Uterus (tissue), 4 donors: ENCODE results near the gene NAA40. TPM values are rescaled to one million over a fixed set of nuclear protein-coding genes. Genes with fewer than 3 reads are reported as not detected.

Experiments used
- DNase-seq, 2 donors: peaks; one replicate each; pipeline ENCODE4 v3.0.0-alpha.2; 2019 to 2020
- H3K27ac ChIP-seq, 2 donors: fragments of 200-600 bp; sonication (generic); 1 replicate in 1 of 2; 2 replicates in 1 of 2; pipeline ENCODE4 v1.5.1; 2016 to 2018
- H3K27me3 ChIP-seq, 2 donors: fragments of 200-600 bp; sonication (generic); one replicate each; pipeline ENCODE4 v1.5.1; 2018 to 2019; ENCODE audit warnings: control low read depth in 1 of 2
- H3K36me3 ChIP-seq, 2 donors: fragments of 200-600 bp; sonication (generic); one replicate each; pipeline ENCODE4 v1.5.1; 2019; ENCODE audit warnings: control low read depth in 1 of 2
- H3K4me1 ChIP-seq, 2 donors: fragments of 200-600 bp; sonication (generic); one replicate each; pipeline ENCODE4 v1.5.1; 2018 to 2019; ENCODE audit warnings: control low read depth in 1 of 2
- H3K4me3 ChIP-seq, 2 donors: fragments of 200-600 bp; sonication (generic); 1 replicate in 1 of 2; 2 replicates in 1 of 2; pipeline ENCODE4 v1.5.1; 2018 to 2019; ENCODE audit warnings: mild to moderate bottlenecking in 1 of 2
- H3K9me3 ChIP-seq, 2 donors: fragments of 200-600 bp; sonication (generic); one replicate each; pipeline ENCODE4 v1.5.1; 2019; ENCODE audit warnings: control low read depth in 1 of 2
- POLR2A ChIP-seq, 2 donors: fragments of 450-650 bp; IDR thresholded peaks; one replicate each; pipeline ENCODE4 v1.6.1; 2016; ENCODE audit warnings: antibody characterized with exemption in 2 of 2, mild to moderate bottlenecking in 1 of 2, moderate library complexity in 1 of 2
- intact Hi-C: fragments of 100-400 bp; cut with DNase I; formaldehyde crosslinking; loops from one replicate; pipeline ENCODE4 v1.15.1; 2023; ENCODE audit warnings: low total_unique reads
- total RNA-seq, 4 donors: library from RNA; depleted of rRNA in 3 of 4; stranded (reverse); fragments of >200 nt in 3 of 4; gene quantifications; one replicate each; pipeline versions ENCODE4 v1.1.0 to v1.2.4, GENCODE V29; 2014 to 2023
- TF ChIP-seq, protein P1 (sequence below), 4 experiments: fragments of 200-600 bp in 2 of 4; fragments of 450-650 bp in 2 of 4; sonication (generic) in 2 of 4; IDR thresholded peaks; one replicate each; pipeline ENCODE4 v1.5.1; 2016 to 2019; ENCODE audit warnings: antibody characterized with exemption in 4 of 4, mild to moderate bottlenecking in 2 of 4, moderate library complexity in 1 of 4
- donor health status: DM: yes; HTN: yes; CAD: no.

The NAA40 gene
- total RNA-seq, 4 donors from 2014 or later: 2.1 to 17.8 (median 9.2) TPM

DNA sequence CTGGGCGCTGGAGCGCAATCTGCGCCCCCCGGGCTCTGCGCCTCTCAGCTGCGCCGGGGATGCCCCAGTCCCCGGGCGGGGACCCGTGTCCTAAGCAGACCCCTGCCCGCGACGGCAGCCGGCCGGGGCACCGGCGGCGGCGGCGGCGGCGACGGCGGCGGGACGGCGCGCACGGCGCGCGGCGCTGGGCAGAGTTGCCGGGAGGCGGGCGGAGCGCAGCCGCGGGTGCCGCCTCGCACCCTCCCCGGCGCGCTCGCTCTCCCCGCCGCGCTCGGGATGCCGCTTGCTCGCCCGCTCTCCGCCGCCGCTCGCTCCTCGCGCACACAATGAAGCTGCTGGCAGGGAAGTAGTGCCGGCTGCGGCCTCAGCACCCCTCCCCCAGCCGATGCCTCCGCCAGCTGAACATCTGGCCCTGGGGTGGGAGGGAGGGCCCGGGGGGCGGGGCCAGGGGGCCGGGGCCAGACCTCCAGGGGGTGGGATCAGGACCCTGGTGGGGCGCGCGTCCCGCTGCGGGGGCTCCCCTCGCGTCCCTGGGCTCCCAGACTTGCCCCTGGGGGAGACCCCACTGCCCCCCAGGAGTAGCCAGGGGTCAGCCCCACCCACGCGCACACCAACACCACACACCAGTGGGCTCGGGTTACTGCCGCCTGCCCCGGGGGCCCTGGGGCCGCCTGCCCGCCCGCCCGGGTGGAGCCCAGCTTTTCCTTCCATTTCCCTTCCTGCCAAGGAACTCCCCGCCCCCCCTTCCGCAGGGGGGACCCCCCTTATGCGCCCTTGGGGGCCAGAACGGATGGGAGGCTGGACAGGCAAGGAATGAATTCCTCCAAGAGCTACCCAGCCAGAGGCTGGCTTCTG, 21.7 kb upstream of the NAA40 start, which contains the start of gene RCOR2:
TSS of gene RCOR2 (minus strand) at position 328 of the 855 bp plus-strand sequence. CDS start 708 bp downstream, outside the sequence.
- peak within 1 kb of the TSS; percentile 33 to 38 for H3K4me3 ChIP-seq
- no peaks in the 10 kb centered on the region for H3K36me3 ChIP-seq
- intact Hi-C loops: no loop called here
- H3K9me3 ChIP-seq: no peaks in the 10 kb centered on the region
- peak within 1 kb of the TSS; percentile 76 to 85 for H3K27ac ChIP-seq
- H3K27me3 ChIP-seq: no peaks in the 10 kb centered on the region
- H3K4me1 ChIP-seq: peaks cover 0 to 34% of the 10 kb centered on the region in 2 donors
- TF ChIP-seq, protein P1, sequence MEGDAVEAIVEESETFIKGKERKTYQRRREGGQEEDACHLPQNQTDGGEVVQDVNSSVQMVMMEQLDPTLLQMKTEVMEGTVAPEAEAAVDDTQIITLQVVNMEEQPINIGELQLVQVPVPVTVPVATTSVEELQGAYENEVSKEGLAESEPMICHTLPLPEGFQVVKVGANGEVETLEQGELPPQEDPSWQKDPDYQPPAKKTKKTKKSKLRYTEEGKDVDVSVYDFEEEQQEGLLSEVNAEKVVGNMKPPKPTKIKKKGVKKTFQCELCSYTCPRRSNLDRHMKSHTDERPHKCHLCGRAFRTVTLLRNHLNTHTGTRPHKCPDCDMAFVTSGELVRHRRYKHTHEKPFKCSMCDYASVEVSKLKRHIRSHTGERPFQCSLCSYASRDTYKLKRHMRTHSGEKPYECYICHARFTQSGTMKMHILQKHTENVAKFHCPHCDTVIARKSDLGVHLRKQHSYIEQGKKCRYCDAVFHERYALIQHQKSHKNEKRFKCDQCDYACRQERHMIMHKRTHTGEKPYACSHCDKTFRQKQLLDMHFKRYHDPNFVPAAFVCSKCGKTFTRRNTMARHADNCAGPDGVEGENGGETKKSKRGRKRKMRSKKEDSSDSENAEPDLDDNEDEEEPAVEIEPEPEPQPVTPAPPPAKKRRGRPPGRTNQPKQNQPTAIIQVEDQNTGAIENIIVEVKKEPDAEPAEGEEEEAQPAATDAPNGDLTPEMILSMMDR (IDR thresholded peaks at IDR 0.05): no peak
- peak in 1 of 2 donors; percentile 12 for TF ChIP-seq POLR2A (IDR thresholded peaks at IDR 0.05)
- peak; percentile 77 to 84 for DNase-seq

DNA sequence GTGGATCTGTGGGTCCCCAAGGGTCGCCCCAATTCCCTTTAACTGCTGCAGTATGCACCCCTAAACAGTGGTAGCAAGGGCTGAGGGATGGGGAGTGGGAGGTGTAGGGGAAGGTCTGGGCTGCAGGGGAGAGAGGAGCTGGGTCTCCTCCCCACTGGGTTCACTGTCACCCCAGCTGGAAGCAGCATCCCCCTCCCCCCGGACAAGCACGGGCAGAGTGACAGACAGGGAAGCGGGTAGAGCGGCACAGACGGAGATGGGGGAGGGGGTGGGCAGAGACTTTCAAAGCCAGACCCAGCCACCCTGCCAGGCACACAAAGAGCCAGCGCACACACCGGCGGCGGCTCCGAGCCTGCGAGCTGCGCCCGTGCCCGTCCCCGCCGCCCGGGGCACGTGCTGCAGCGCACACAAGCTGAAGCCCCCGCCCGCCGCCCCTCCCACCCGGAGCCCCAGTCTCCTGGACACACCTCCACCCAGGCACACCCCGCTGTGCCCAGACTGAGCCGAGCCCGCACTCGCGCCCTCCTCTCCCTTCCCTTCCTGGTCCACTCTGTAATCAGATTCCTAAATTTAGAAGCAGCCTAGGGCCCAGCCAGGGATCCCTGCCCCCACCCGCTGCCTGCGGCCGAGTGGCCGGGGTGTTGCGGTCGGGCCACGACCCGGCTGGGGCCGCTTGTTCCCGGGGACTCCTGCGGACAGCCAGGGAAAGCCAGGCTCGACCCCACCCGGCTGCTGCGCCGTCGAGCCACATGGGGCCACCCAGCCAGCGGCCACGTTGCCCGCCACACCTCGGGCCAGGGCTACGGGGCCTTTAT, 20.9 kb upstream of the NAA40 start:
- intact Hi-C loops: no loop called here
- peak; percentile 60 to 72 for DNase-seq
- H3K27me3 ChIP-seq: no peaks in the 10 kb centered on the region
- peak overlapping the region; percentile 20 to 38 for H3K4me3 ChIP-seq
- peak in 1 of 2 donors; percentile 13 for TF ChIP-seq POLR2A (IDR thresholded peaks at IDR 0.05)
- TF ChIP-seq, protein P1 (IDR thresholded peaks at IDR 0.05): no peak
- H3K9me3 ChIP-seq: no peaks in the 10 kb centered on the region
- H3K27ac ChIP-seq: peak overlapping the region; percentile 76 to 85
- H3K4me1 ChIP-seq: peaks cover 0 to 34% of the 10 kb centered on the region in 2 donors
- H3K36me3 ChIP-seq: no peaks in the 10 kb centered on the region

DNA sequence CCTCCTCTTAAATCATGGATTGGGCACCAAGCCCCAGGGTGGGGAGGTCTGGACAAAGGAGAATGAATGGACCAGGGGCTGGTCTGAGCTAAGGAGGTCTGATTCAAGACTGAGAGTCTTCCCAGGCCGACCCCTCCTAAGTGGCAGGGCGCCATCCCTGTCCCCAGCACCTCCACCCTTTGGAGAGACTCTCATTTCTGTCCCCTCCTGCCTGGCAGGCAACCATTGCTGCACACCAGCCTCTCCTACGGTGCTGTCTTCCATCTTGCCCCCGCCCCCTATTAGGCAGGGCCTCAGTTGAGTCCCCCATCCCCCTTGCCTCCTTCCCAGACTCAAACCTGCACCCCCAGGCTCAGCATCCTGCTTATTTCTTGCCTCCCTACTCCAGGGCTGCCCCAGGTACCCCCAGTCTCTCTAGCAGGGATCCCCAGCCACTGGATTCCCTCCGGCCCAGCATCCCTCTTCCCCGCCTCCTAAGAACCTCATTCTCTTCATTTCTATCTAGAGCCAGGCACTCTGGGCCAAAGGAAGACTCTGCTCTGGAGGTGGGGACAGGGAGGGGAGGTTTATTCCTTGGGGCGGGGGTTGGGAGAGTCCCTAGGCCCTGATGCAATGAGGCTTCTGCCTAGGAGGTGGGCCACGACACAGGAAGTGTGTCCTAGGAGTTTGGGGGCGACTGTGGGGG, 20.2 kb upstream of the NAA40 start:
- TF ChIP-seq POLR2A (IDR thresholded peaks at IDR 0.05): no peak
- TF ChIP-seq, protein P1 (IDR thresholded peaks at IDR 0.05): no peak
- no peaks in the 10 kb centered on the region for H3K9me3 ChIP-seq
- no peaks in the 10 kb centered on the region for H3K36me3 ChIP-seq
- no peak for DNase-seq
- peak overlapping the region; percentile 76 to 85 for H3K27ac ChIP-seq
- peaks cover 0 to 34% of the 10 kb centered on the region in 2 donors for H3K4me1 ChIP-seq
- intact Hi-C loops: no loop called here
- H3K27me3 ChIP-seq: no peaks in the 10 kb centered on the region
- H3K4me3 ChIP-seq: peak overlapping the region in 1 of 2 donors; percentile 20

DNA sequence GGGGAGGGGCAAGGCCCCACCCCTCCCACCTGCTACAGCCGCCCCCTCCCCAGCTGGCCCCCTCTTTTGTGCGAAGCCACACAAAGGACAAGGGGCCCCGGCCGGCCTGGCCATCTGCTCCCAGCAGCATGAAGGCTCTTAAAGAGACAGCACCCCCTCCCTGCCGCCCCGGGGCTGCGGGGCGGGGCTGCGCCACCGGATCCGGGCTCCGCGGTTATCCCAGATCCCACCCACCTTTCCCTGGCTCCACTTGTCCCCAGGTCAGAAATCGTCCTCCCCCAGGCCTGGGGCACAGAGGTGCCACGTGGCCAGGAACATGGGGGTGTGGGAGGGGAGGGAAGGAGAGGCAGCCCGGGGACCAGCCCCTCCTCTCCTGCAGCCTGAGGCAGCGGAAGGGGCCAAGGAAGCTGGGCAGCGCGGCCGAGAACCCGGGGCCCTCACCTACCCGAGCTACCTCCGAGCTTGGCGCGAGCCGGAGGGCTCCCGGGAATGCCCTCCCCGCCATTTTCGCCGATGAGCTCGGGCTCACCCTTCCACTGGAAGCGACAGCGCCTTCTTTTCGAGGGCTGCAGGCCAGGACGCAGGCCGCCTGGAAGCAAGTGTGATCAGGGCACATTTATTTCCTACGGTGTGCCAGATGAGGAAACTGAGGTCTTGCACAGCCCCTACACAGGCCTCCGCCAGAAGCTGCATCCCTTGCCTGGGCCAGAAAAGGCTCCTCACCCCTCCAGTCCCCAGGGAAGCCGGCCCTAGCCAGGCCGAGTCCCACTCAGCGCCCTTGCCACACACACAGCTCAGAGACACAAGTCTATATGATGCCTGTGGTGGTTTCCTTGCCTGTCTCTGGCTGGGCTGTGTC, 19.3 kb upstream of the NAA40 start:
- Histone ChIP-seq H3K9me3 (no peaks in the 10 kb centered on the region), H3K4me1 (peaks cover 0 to 34% of the 10 kb centered on the region in 2 donors), H3K36me3 (no peaks in the 10 kb centered on the region), H3K27ac (peak overlapping the region; percentile 76 to 85), H3K4me3 (peak overlapping the region in 1 of 2 donors; percentile 20), H3K27me3 (no peaks in the 10 kb centered on the region)
- TF ChIP-seq, protein P1 (IDR thresholded peaks at IDR 0.05): no peak
- TF ChIP-seq POLR2A (IDR thresholded peaks at IDR 0.05): no peak
- DNase-seq: peak in 1 of 2 donors; percentile 53
- intact Hi-C loops: no loop called here
